SU-DHL-6 (cell line): Measurements from ENCODE around the gene RTP1.

ENCODE experiments used
- H2AFZ ChIP-seq: fragments of 200-600 bp; sonication (generic); 2 replicates; pipeline ENCODE4 v1.6.1; 2014; ENCODE audit warnings: low read depth, mild to moderate bottlenecking, moderate library complexity, mixed read lengths, antibody characterized with exemption, low read length; ENCODE audit not compliant: severe bottlenecking
- H3F3A ChIP-seq: fragments of 200-600 bp; shearing (Covaris generic); 2 replicates; pipeline ENCODE4 v1.6.0; 2016; ENCODE audit warnings: antibody characterized with exemption, mild to moderate bottlenecking; ENCODE audit not compliant: insufficient read depth
- H3K27ac ChIP-seq: fragments of 200-600 bp; sonication (generic); 2 replicates; pipeline ENCODE4 v1.5.1; 2016; ENCODE audit warnings: low read depth, mild to moderate bottlenecking, low read length, moderate library complexity, mixed read lengths
- H3K27me3 ChIP-seq: fragments of 200-600 bp; sonication (generic), shearing (Covaris generic); 2 replicates; pipeline ENCODE4 v1.6.0; 2014; ENCODE audit warnings: mild to moderate bottlenecking, low read length
- H3K36me3 ChIP-seq: fragments of 200-600 bp; sonication (generic); 2 replicates; pipeline ENCODE4 v1.6.1; 2014; ENCODE audit warnings: mild to moderate bottlenecking, low read length, mixed read lengths
- H3K4me2 ChIP-seq: fragments of 300-600, 200-600 bp; shearing (Covaris generic), sonication (generic); 2 replicates; pipeline ENCODE4 v1.6.0; 2014; ENCODE audit warnings: low read length, low read depth, mild to moderate bottlenecking; ENCODE audit not compliant: poor library complexity, severe bottlenecking
- H3K4me3 ChIP-seq: fragments of 200-600 bp; sonication (generic); 2 replicates; pipeline ENCODE4 v1.5.1; 2014; ENCODE audit warnings: antibody characterized with exemption, low read length, mild to moderate bottlenecking, mixed read lengths; ENCODE audit not compliant: insufficient read depth, poor library complexity, severe bottlenecking
- H3K79me2 ChIP-seq: fragments of 200-600 bp; sonication (generic); 2 replicates; pipeline ENCODE4 v1.6.1; 2014; ENCODE audit warnings: mild to moderate bottlenecking, low read length, moderate library complexity; ENCODE audit not compliant: insufficient read depth
- H3K9ac ChIP-seq: fragments of 200-600 bp; sonication (generic); 2 replicates; pipeline ENCODE4 v1.7.0; 2014; ENCODE audit warnings: mild to moderate bottlenecking, low read length
- H3K9me2 ChIP-seq: fragments of 200-600 bp; sonication (generic); replicated peaks from 2 replicates; pipeline ENCODE4 v1.6.1; 2014; ENCODE audit warnings: low read length; ENCODE audit not compliant: insufficient read depth
- H3K9me3 ChIP-seq: fragments of 200-600 bp; sonication (generic); 2 replicates; pipeline ENCODE4 v1.6.1; 2014; ENCODE audit warnings: low read length, mixed read lengths; ENCODE audit not compliant: insufficient read depth
- H4K20me1 ChIP-seq: fragments of 200-600 bp; sonication (generic); 2 replicates; pipeline ENCODE4 v1.6.1; 2014; ENCODE audit warnings: low read depth, mild to moderate bottlenecking, antibody characterized with exemption, low read length, moderate library complexity, mixed read lengths
- EZH2phosphoT487 ChIP-seq: fragments of 200-600 bp; sonication (generic), shearing (Covaris generic); conservative IDR thresholded peaks from 2 replicates; pipeline ENCODE4 v1.6.1; 2018; ENCODE audit warnings: mild to moderate bottlenecking, antibody characterized with exemption, low read length, moderate library complexity, mixed read lengths
- TF ChIP-seq, protein P1 (sequence below): fragments of 200-600 bp; sonication (generic); IDR thresholded peaks from one replicate; pipeline ENCODE4 v1.5.1; 2017; ENCODE audit warnings: antibody characterized with exemption, mild to moderate bottlenecking, low read length, moderate library complexity; ENCODE audit not compliant: insufficient read depth, poor library complexity, severe bottlenecking

RTP1 gene

DNA sequence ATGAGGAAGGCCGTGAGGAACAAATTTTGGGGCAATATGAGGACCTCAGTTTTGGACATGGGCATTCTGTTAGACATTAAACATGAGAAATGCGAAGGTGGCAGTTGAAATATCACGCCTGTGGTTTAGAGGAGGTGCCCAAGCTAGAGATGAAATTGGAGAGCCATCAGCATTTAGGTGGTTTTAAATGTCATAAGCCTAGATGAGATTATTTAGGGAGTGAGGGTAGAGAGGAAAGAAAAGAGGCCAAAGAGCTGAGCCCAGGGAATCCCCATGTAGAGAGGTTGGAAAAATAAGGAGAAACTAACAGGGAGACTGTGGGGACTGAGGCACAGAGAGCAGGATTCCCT, 14.9 kb downstream of the RTP1 start:
- H3K36me3 ChIP-seq, result no peaks in the 10 kb centered on the region
- H3K9me3 ChIP-seq, result no peaks in the 10 kb centered on the region
- no peaks in the 10 kb centered on the region for H4K20me1 ChIP-seq
- H3K4me3 ChIP-seq, result no peak overlapping the region
- H3F3A ChIP-seq, result no peaks in the 10 kb centered on the region
- H3K27ac ChIP-seq, result no peak overlapping the region
- no peak for TF ChIP-seq EZH2phosphoT487
- TF ChIP-seq, protein P1, sequence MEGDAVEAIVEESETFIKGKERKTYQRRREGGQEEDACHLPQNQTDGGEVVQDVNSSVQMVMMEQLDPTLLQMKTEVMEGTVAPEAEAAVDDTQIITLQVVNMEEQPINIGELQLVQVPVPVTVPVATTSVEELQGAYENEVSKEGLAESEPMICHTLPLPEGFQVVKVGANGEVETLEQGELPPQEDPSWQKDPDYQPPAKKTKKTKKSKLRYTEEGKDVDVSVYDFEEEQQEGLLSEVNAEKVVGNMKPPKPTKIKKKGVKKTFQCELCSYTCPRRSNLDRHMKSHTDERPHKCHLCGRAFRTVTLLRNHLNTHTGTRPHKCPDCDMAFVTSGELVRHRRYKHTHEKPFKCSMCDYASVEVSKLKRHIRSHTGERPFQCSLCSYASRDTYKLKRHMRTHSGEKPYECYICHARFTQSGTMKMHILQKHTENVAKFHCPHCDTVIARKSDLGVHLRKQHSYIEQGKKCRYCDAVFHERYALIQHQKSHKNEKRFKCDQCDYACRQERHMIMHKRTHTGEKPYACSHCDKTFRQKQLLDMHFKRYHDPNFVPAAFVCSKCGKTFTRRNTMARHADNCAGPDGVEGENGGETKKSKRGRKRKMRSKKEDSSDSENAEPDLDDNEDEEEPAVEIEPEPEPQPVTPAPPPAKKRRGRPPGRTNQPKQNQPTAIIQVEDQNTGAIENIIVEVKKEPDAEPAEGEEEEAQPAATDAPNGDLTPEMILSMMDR, result no peak
- no peaks in the 10 kb centered on the region for H3K79me2 ChIP-seq
- no peaks in the 10 kb centered on the region for H3K9me2 ChIP-seq
- H3K4me2 ChIP-seq, result no peak overlapping the region
- H3K9ac ChIP-seq, result no peak overlapping the region
- no peaks in the 10 kb centered on the region for H3K27me3 ChIP-seq
- no peak overlapping the region for H2AFZ ChIP-seq

DNA sequence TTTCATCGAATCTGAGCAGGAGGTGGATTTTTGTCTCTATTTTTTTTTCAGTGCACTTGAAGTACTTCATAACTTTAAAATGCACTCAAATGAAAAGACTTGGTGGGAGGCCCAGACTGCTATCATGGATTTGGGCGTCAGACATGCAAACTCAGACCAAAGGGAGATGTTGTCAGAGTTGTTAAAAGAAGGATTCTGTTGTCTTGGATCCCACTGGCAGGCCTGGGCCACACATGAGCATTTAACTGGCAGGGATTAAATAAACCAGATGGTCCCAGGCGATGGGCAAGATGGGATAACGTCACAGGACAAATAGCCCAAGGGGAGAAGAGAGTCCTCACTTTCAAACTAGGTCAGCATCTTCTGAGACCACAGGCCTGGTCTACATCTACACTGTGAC, 15.4 kb downstream of the RTP1 start:
- Histone ChIP-seq H3K27ac (no peak overlapping the region), H3F3A (no peaks in the 10 kb centered on the region), H3K36me3 (no peaks in the 10 kb centered on the region), H3K9me2 (no peaks in the 10 kb centered on the region), H4K20me1 (no peaks in the 10 kb centered on the region), H3K9me3 (no peaks in the 10 kb centered on the region), H3K27me3 (no peaks in the 10 kb centered on the region), H3K9ac (no peak overlapping the region), H3K4me3 (no peak overlapping the region), H3K79me2 (no peaks in the 10 kb centered on the region), H3K4me2 (no peak overlapping the region), H2AFZ (no peak overlapping the region)
- TF ChIP-seq EZH2phosphoT487, result no peak
- TF ChIP-seq, protein P1, result no peak

DNA sequence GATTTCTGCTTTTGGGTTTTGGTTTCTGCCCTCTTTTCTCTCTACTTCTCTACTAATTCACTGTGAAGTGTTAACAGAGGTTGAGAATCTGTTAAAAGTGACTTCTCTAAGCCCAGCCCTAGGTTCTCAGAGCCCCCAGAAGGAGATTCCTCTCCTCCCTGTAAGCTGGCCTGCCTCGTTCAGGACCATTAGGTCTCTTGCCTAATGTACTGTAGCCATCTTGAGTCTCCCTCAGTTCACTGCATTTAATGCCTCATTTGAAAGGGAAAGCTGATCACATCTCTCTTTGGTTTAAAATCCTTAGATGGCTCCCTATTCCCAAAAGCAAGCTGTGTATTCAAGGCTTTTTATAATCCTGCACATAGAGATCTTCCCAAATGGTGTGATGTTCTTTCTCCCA, 16.3 kb downstream of the RTP1 start:
- TF ChIP-seq, protein P1, result no peak
- TF ChIP-seq EZH2phosphoT487, result no peak
- Histone ChIP-seq H3K79me2 (no peaks in the 10 kb centered on the region), H3K27ac (no peak overlapping the region), H3K4me3 (no peak overlapping the region), H3K9me3 (no peaks in the 10 kb centered on the region), H3K27me3 (no peaks in the 10 kb centered on the region), H3K9me2 (no peaks in the 10 kb centered on the region), H3K36me3 (no peaks in the 10 kb centered on the region), H3K9ac (no peak overlapping the region), H3F3A (no peaks in the 10 kb centered on the region), H4K20me1 (no peaks in the 10 kb centered on the region), H3K4me2 (no peak overlapping the region), H2AFZ (no peak overlapping the region)

DNA sequence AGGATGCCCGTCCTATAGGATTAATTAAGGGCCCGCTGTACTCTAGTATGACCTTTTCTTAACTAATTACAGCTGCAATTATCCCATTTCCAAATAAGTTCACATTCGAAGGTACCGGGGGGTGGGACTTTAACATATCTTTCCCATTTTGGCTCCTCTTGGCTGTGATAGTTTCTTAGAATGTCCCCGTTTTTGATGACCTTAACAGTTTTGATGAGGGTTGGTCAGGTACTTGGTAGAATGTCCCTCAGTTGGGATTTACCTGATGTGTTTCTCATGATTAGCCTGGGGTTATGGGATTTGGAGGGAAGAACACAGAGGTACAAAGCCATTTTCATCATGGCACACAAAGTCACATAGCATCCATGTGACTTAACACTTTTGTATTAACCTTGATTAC, 18.2 kb downstream of the RTP1 start:
- no peak overlapping the region for H3K27ac ChIP-seq
- no peak for TF ChIP-seq EZH2phosphoT487
- TF ChIP-seq, protein P1, result no peak
- no peaks in the 10 kb centered on the region for H4K20me1 ChIP-seq
- no peak overlapping the region for H3K4me2 ChIP-seq
- no peaks in the 10 kb centered on the region for H3K36me3 ChIP-seq
- H3K27me3 ChIP-seq, result no peaks in the 10 kb centered on the region
- H3K9me3 ChIP-seq, result no peaks in the 10 kb centered on the region
- H3F3A ChIP-seq, result no peaks in the 10 kb centered on the region
- no peak overlapping the region for H3K9ac ChIP-seq
- no peak overlapping the region for H3K4me3 ChIP-seq
- no peaks in the 10 kb centered on the region for H3K9me2 ChIP-seq
- no peaks in the 10 kb centered on the region for H3K79me2 ChIP-seq
- no peak overlapping the region for H2AFZ ChIP-seq
